H9 (cell line): Measurements from ENCODE around the gene ALG14. TPM values are rescaled to one million over a fixed set of nuclear protein-coding genes. Genes with fewer than 3 reads are reported as not detected.

Source experiments
- DNase-seq: peaks from one replicate; pipeline ENCODE4 v3.0.0-alpha.2; 2017
- H2AFZ ChIP-seq: one replicate; pipeline ENCODE4 v1.6.1; 2013; ENCODE audit warnings: mild to moderate bottlenecking, low read length, control low read depth, moderate library complexity
- H2AK5ac ChIP-seq: 2 replicates; pipeline ENCODE4 v1.6.1; 2013; ENCODE audit warnings: low read length, control low read depth, mixed read lengths; ENCODE audit not compliant: insufficient read length
- H2BK120ac ChIP-seq: one replicate; pipeline ENCODE4 v1.6.1; 2013; ENCODE audit warnings: low read depth, mild to moderate bottlenecking, low read length, control low read depth, inconsistent platforms; ENCODE audit not compliant: poor library complexity, severe bottlenecking
- H2BK12ac ChIP-seq: 2 replicates; pipeline ENCODE4 v1.6.1; 2013; ENCODE audit warnings: low read length, control low read depth, mixed read lengths, low read depth; ENCODE audit not compliant: insufficient read length
- H2BK15ac ChIP-seq: 2 replicates; pipeline ENCODE4 v1.6.1; 2013; ENCODE audit warnings: low read depth, low read length, control low read depth
- H2BK20ac ChIP-seq: one replicate; pipeline ENCODE4 v1.6.1; 2013; ENCODE audit warnings: low read depth, mild to moderate bottlenecking, low read length, control low read depth, inconsistent platforms; ENCODE audit not compliant: poor library complexity, severe bottlenecking
- H2BK5ac ChIP-seq: 2 replicates; pipeline ENCODE4 v1.6.1; 2013; ENCODE audit warnings: low read length, control low read depth, mixed read lengths; ENCODE audit not compliant: insufficient read length
- H3K14ac ChIP-seq: 2 replicates; pipeline ENCODE4 v1.6.1; 2013; ENCODE audit warnings: low read length, control low read depth; ENCODE audit not compliant: insufficient read depth
- H3K18ac ChIP-seq: 2 replicates; pipeline ENCODE4 v1.6.1; 2013; ENCODE audit warnings: low read depth, mild to moderate bottlenecking, mixed read lengths, low read length, control low read depth; ENCODE audit not compliant: insufficient read length
- H3K23ac ChIP-seq: 2 replicates; pipeline ENCODE4 v1.6.1; 2013; ENCODE audit warnings: low read length, control low read depth, mixed read lengths, low read depth; ENCODE audit not compliant: insufficient read length
- H3K23me2 ChIP-seq: 2 replicates; pipeline ENCODE4 v1.6.1; 2013; ENCODE audit warnings: low read depth, mild to moderate bottlenecking, mixed read lengths, low read length, control low read depth; ENCODE audit not compliant: insufficient read length, poor library complexity, severe bottlenecking
- H3K27ac ChIP-seq: 2 replicates; pipeline ENCODE4 v1.5.1; 2013; ENCODE audit warnings: low read length, control low read depth, mixed read lengths, low read depth; ENCODE audit not compliant: insufficient read length
- H3K27me3 ChIP-seq: 2 replicates; pipeline ENCODE4 v1.6.1; 2013; ENCODE audit warnings: low read length, control low read depth, inconsistent platforms; ENCODE audit not compliant: insufficient read depth
- H3K4ac ChIP-seq: 2 replicates; pipeline ENCODE4 v1.6.1; 2013; ENCODE audit warnings: low read depth, mild to moderate bottlenecking, control low read depth, inconsistent platforms, low read length, moderate library complexity
- H3K4me1 ChIP-seq: 2 replicates; pipeline ENCODE4 v1.6.1; 2013; ENCODE audit warnings: low read length, control low read depth, inconsistent platforms; ENCODE audit not compliant: insufficient read depth
- H3K4me2 ChIP-seq: 2 replicates; pipeline ENCODE4 v1.6.1; 2013; ENCODE audit warnings: low read length, control low read depth, mixed read lengths; ENCODE audit not compliant: insufficient read length, insufficient read depth
- H3K56ac ChIP-seq: 2 replicates; pipeline ENCODE4 v1.6.1; 2013; ENCODE audit warnings: low read depth, mild to moderate bottlenecking, mixed read lengths, low read length, control low read depth; ENCODE audit not compliant: insufficient read length
- H3K79me1 ChIP-seq: 2 replicates; pipeline ENCODE4 v1.6.1; 2013; ENCODE audit warnings: low read depth, mild to moderate bottlenecking, moderate library complexity, low read length, control low read depth, inconsistent platforms; ENCODE audit not compliant: insufficient read depth, poor library complexity, severe bottlenecking
- H3K79me2 ChIP-seq: 2 replicates; pipeline ENCODE4 v1.6.1; 2013; ENCODE audit warnings: low read length, control low read depth, inconsistent platforms; ENCODE audit not compliant: insufficient read depth
- H3K9ac ChIP-seq: 2 replicates; pipeline ENCODE4 v1.6.1; 2013; ENCODE audit warnings: low read length, control low read depth, mixed read lengths; ENCODE audit not compliant: insufficient read length; ENCODE audit errors: extremely low read depth
- H3K9me3 ChIP-seq: one replicate; pipeline ENCODE4 v1.6.1; 2013; ENCODE audit warnings: low read depth, low read length, inconsistent platforms; ENCODE audit not compliant: control insufficient read depth
- H3T11ph ChIP-seq: one replicate; pipeline ENCODE4 v1.6.1; 2013; ENCODE audit warnings: mild to moderate bottlenecking, low read length, control low read depth, inconsistent platforms
- H4K20me1 ChIP-seq: one replicate; pipeline ENCODE4 v1.6.1; 2013; ENCODE audit not compliant: control insufficient read depth, insufficient read length, insufficient read depth
- H4K5ac ChIP-seq: 2 replicates; pipeline ENCODE4 v1.6.1; 2013; ENCODE audit warnings: low read depth, mild to moderate bottlenecking, mixed read lengths, low read length, control low read depth; ENCODE audit not compliant: insufficient read length
- H4K8ac ChIP-seq: replicated peaks from 2 replicates; pipeline ENCODE4 v1.6.1; 2013; ENCODE audit warnings: low read length, control low read depth, mixed read lengths, low read depth; ENCODE audit not compliant: insufficient read length
- H4K91ac ChIP-seq: 2 replicates; pipeline ENCODE4 v1.6.1; 2013; ENCODE audit warnings: low read depth, mild to moderate bottlenecking, moderate library complexity, mixed read lengths, low read length, control low read depth; ENCODE audit not compliant: insufficient read length
- H3K27ac Mint-ChIP-seq, 3 experiments: 2 replicates in 2 of 3; 3 replicates in 1 of 3; pipeline ENCODE4 v1.8.0; 2020 to 2021; ENCODE audit warnings: mixed read lengths in 3 of 3, mild to moderate bottlenecking in 1 of 3, moderate library complexity in 1 of 3
- H3K27me3 Mint-ChIP-seq: 2 replicates; pipeline ENCODE4 v1.8.0; 2021; ENCODE audit warnings: low read depth, mild to moderate bottlenecking, moderate library complexity, mixed read lengths
- H3K36me3 Mint-ChIP-seq, 3 experiments: 2 replicates in 2 of 3; 3 replicates in 1 of 3; pipeline ENCODE4 v1.8.0; 2020 to 2021; ENCODE audit warnings: low read depth in 3 of 3, mixed read lengths in 3 of 3; ENCODE audit not compliant: insufficient read depth in 1 of 3
- H3K4me1 Mint-ChIP-seq, 2 experiments: 2 replicates each; pipeline ENCODE4 v1.8.0; 2020; ENCODE audit warnings: mixed read lengths in 2 of 2
- H3K4me3 Mint-ChIP-seq, 2 experiments: 2 replicates in 1 of 2; 3 replicates in 1 of 2; pipeline ENCODE4 v1.8.0; 2020 to 2021; ENCODE audit warnings: mild to moderate bottlenecking in 2 of 2, mixed read lengths in 2 of 2, moderate library complexity in 1 of 2
- H3K9me3 Mint-ChIP-seq, 2 experiments: 2 replicates in 1 of 2; 3 replicates in 1 of 2; pipeline ENCODE4 v1.8.0; 2020; ENCODE audit warnings: mild to moderate bottlenecking in 2 of 2, mixed read lengths in 2 of 2, moderate library complexity in 1 of 2
- WGBS: extraction: QIAGEN DNeasy Blood & Tissue Kit; methylation state at CpG from one replicate; pipeline ENCODE4 v1.1.7; 2013; ENCODE audit warnings: missing lambda C conversion rate, low lambda C conversion rate, mixed read lengths; ENCODE audit not compliant: insufficient read length; ENCODE audit errors: extremely low coverage; 5-methylcytosine and 5-hydroxymethylcytosine counted together
- total RNA-seq: library from RNA; stranded (reverse); gene quantifications from 2 replicates; pipeline ENCODE4 v1.2.1, GENCODE V29; 2021
- TF ChIP-seq, protein P1 (sequence below): fragments of 200-600 bp; sonication (generic); conservative IDR thresholded peaks from 3 replicates; pipeline ENCODE4 v1.8.0; 2021; ENCODE audit warnings: antibody characterized with exemption, mild to moderate bottlenecking

The ALG14 gene
- total RNA-seq, 1 experiment from 2014 or later: 2.5 TPM

DNA sequence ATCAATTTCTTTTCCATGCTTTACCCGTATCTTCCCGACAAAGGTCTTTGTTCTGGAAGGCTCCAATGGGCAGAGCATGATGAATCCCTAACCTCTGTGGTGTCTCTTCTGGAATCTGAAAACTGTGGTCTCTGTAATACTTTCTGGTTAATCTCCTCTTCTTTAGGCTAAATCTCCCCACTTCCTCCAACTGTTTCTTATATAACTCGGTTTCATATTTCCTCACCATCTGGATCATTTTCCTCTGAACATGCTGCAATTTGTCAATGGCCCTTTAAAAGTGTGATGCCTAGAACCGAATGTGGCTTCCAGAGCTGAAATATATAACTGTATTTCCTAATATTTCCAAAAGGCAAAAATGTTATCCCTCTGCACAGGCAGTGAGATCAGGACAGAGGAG lies 66.1 kb downstream of the ALG14 start:
- Histone ChIP-seq H2BK12ac (no peak overlapping the region), H3K79me1 (no peaks in the 10 kb centered on the region), H3K23me2 (no peaks in the 10 kb centered on the region), H3K27ac (no peak overlapping the region), H3K79me2 (no peaks in the 10 kb centered on the region; the same call in 1 of the 2 replicates), H4K5ac (no peak overlapping the region), H4K8ac (no peak overlapping the region), H4K91ac (no peak overlapping the region), H2AK5ac (no peak overlapping the region), H3K9ac (no peak overlapping the region), H3K4me1 (no peaks in the 10 kb centered on the region), H2BK120ac (no peak overlapping the region), H3T11ph (no peak overlapping the region), H3K9me3 (no peaks in the 10 kb centered on the region), H3K23ac (no peak overlapping the region), H3K14ac (no peak overlapping the region), H2AFZ (no peak overlapping the region), H3K27me3 (no peaks in the 10 kb centered on the region), H4K20me1 (no peaks in the 10 kb centered on the region), H3K4ac (no peak overlapping the region), H2BK15ac (no peak overlapping the region), H2BK20ac (no peak overlapping the region), H2BK5ac (no peak overlapping the region), H3K18ac (no peak overlapping the region), H3K56ac (no peak overlapping the region), H3K4me2 (no peak overlapping the region)
- Mint-ChIP-seq H3K27ac (no peak overlapping the region), H3K4me1 (peaks cover 4 to 10% of the 10 kb centered on the region in 2 experiments; a peak in 3 of 4 replicates), H3K4me3 (no peak overlapping the region), H3K27me3 (no peaks in the 10 kb centered on the region), H3K9me3 (no peaks in the 10 kb centered on the region), H3K36me3 (no peaks in the 10 kb centered on the region)
- no peak for DNase-seq
- no CpG with 5 or more reads among the region's 4 CpGs for WGBS
- TF ChIP-seq, protein P1, sequence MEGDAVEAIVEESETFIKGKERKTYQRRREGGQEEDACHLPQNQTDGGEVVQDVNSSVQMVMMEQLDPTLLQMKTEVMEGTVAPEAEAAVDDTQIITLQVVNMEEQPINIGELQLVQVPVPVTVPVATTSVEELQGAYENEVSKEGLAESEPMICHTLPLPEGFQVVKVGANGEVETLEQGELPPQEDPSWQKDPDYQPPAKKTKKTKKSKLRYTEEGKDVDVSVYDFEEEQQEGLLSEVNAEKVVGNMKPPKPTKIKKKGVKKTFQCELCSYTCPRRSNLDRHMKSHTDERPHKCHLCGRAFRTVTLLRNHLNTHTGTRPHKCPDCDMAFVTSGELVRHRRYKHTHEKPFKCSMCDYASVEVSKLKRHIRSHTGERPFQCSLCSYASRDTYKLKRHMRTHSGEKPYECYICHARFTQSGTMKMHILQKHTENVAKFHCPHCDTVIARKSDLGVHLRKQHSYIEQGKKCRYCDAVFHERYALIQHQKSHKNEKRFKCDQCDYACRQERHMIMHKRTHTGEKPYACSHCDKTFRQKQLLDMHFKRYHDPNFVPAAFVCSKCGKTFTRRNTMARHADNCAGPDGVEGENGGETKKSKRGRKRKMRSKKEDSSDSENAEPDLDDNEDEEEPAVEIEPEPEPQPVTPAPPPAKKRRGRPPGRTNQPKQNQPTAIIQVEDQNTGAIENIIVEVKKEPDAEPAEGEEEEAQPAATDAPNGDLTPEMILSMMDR: no peak
